Fibroblast of lung (primary cell): ENCODE data around the gene METTL14. TPM values are rescaled to one million over a fixed set of nuclear protein-coding genes. Genes with fewer than 3 reads are reported as not detected.
"Not testable (repeated sequence)": the region's sequence is repeated elsewhere in the genome, so short reads cannot be mapped to it uniquely, and the experiment has no call there.

Experiments used
- DNase-seq, 2 donors: peaks; one replicate each; pipeline versions ENCODE4 v3.0.0 to v3.0.0-alpha.2; 2010; ENCODE audit warnings: low read depth in 2 of 2
- H2AFZ ChIP-seq: 2 replicates; pipeline ENCODE4 v1.5.1; 2012; ENCODE audit warnings: low read length, control low read depth, inconsistent platforms
- H3K27ac ChIP-seq: 2 replicates; pipeline ENCODE4 v1.5.1; 2011; ENCODE audit warnings: low read length, control low read depth; ENCODE audit not compliant: insufficient read depth
- H3K27me3 ChIP-seq: 2 replicates; pipeline ENCODE4 v1.5.1; 2011; ENCODE audit warnings: mild to moderate bottlenecking, low read length; ENCODE audit not compliant: control insufficient read depth, insufficient read depth
- H3K36me3 ChIP-seq: 2 replicates; pipeline ENCODE4 v1.5.1; 2011; ENCODE audit warnings: low read length; ENCODE audit not compliant: control insufficient read depth, insufficient read depth
- H3K4me1 ChIP-seq: 2 replicates; pipeline ENCODE4 v1.5.1; 2011; ENCODE audit warnings: low read length; ENCODE audit not compliant: control insufficient read depth, insufficient read depth; ENCODE audit errors: extremely low read depth
- H3K4me2 ChIP-seq: 2 replicates; pipeline ENCODE4 v1.5.1; 2011; ENCODE audit warnings: low read length, control low read depth; ENCODE audit not compliant: insufficient read depth; ENCODE audit errors: extremely low read depth
- H3K4me3 ChIP-seq, 4 experiments: fragments of 200-600 bp in 1 of 4; sonication (generic) in 1 of 4; replicated peaks in 1 of 4; 2 replicates each; pipeline ENCODE4 v1.5.1; 2011 to 2016; ENCODE audit warnings: low read length in 4 of 4, low read depth in 3 of 4, mild to moderate bottlenecking in 3 of 4, control low read depth in 2 of 4, inconsistent platforms in 1 of 4, mixed read lengths in 1 of 4; ENCODE audit not compliant: insufficient read depth in 1 of 4; ENCODE audit errors: control extremely low read depth in 1 of 4
- H3K79me2 ChIP-seq: 2 replicates; pipeline ENCODE4 v1.5.1; 2012; ENCODE audit warnings: mild to moderate bottlenecking, low read length, inconsistent platforms; ENCODE audit not compliant: control insufficient read depth, insufficient read depth
- H3K9ac ChIP-seq: 2 replicates; pipeline ENCODE4 v1.5.1; 2011; ENCODE audit warnings: mild to moderate bottlenecking, low read length, control low read depth; ENCODE audit not compliant: insufficient read depth
- H3K9me3 ChIP-seq: 2 replicates; pipeline ENCODE4 v1.5.1; 2012; ENCODE audit warnings: low read depth, low read length; ENCODE audit not compliant: control insufficient read depth, insufficient read depth
- H4K20me1 ChIP-seq: 2 replicates; pipeline ENCODE4 v1.5.1; 2011; ENCODE audit warnings: low read length; ENCODE audit not compliant: control insufficient read depth, insufficient read depth; ENCODE audit errors: extremely low read depth
- EZH2 ChIP-seq: IDR thresholded peaks from 2 replicates; pipeline ENCODE4 v1.5.1; 2012; ENCODE audit warnings: low read length, control low read depth, mild to moderate bottlenecking; ENCODE audit errors: missing control alignments
- polyA minus RNA-seq: library from RNA; depleted of rRNA, polyadenylated mRNA; stranded (reverse); fragments of >200 nt; gene quantifications from 2 replicates; pipeline ENCODE4 v1.2.3, GENCODE V29; 2011; ENCODE audit warnings: low replicate concordance
- polyA plus RNA-seq, 2 donors: library from polyadenylated mRNA; depleted of rRNA in 1 of 2; stranded (reverse) in 1 of 2; unstranded in 1 of 2; fragments of >200 nt; gene quantifications; 2 replicates each; pipeline ENCODE4 v1.2.1, GENCODE V29; 2011 to 2012; ENCODE audit warnings: missing spikeins in 1 of 2
- total RNA-seq: library from RNA; depleted of rRNA; stranded (reverse); fragments of >200 nt; gene quantifications from 2 replicates; pipeline ENCODE4 v1.2.1, GENCODE V29; 2014
- TF ChIP-seq, protein P1 (sequence below), 2 donors: IDR thresholded peaks in 1 of 2; conservative IDR thresholded peaks in 1 of 2; 1 replicate in 1 of 2; 2 replicates in 1 of 2; pipeline ENCODE4 v1.5.1; 2011 to 2012; ENCODE audit warnings: low read length in 2 of 2, control low read depth in 1 of 2, inconsistent platforms in 1 of 2, low read depth in 1 of 2, mild to moderate bottlenecking in 1 of 2

The METTL14 gene
- total RNA-seq (15.9 and 18.2 TPM in 2 replicates), polyA plus RNA-seq (24.6 and 29.7 TPM in 2 replicates), polyA minus RNA-seq (0.52 and 8.1 TPM in 2 replicates)
- 16.7 and 18.7 TPM in 2 replicates for polyA plus RNA-seq (2012)

DNA sequence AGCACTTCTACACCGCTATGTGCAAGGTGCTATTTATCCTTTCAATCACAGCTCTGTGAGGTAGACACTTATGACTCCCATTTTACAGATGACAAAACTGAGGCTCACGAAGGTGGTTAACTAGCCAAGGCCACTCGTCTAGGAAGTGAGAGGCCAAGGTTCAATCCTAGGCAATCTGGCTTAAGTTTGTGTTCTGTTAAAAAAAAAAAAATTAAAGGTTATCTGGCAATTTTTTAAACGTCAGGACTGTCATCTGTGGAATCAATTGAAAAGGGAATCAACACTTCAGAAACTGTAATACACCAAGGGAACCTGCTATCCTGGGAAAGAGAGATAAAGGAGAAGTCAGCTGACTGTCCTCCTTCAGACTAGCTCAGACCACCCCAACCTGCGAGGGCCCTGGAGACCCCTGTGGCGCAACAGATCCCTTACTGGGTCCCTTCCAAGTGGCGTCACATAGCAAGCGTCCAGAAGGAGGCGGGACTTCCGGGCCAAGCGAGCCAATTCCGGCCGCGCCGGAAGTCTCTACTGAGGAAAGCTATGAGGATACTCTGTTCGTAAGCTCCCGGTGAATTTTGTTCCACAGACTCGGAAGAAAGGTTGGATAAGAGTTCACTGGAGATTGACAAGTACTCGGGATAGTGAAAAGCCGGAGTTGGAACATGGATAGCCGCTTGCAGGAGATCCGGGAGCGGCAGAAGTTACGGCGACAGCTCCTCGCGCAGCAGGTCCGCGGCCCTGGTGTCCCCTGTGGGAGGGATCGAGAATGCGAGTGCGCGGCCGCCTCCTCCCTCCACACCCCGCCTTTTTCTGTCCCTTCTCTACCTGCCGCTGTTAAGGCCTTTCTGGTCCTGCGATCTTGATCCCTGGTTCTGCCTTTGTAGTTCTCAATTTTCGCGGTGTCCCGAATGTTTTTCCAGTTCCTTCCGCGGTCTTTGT is at the start of gene METTL14:
TSS of gene METTL14 (plus strand) at position 520 of the 939 bp plus-strand sequence. CDS start at position 663, 143 bp downstream.
- H3K27me3 ChIP-seq = no peaks in the 10 kb centered on the region
- peak within 1 kb of the TSS; percentile 99 for H3K4me2 ChIP-seq
- peaks cover 7% of the 10 kb centered on the region for H3K4me1 ChIP-seq
- no peaks in the 10 kb centered on the region for H3K9me3 ChIP-seq
- peaks cover 25% of the 10 kb centered on the region for H3K79me2 ChIP-seq
- H3K36me3 ChIP-seq = peaks cover 2% of the 10 kb centered on the region
- H3K4me3 ChIP-seq = peak within 1 kb of the TSS; percentile 93 to 96 (median 94)
- H4K20me1 ChIP-seq = no peaks in the 10 kb centered on the region
- H2AFZ ChIP-seq = peak within 1 kb of the TSS; percentile 99
- peak; percentile 86 to 93 for DNase-seq
- TF ChIP-seq EZH2 = no peak
- TF ChIP-seq, protein P1, sequence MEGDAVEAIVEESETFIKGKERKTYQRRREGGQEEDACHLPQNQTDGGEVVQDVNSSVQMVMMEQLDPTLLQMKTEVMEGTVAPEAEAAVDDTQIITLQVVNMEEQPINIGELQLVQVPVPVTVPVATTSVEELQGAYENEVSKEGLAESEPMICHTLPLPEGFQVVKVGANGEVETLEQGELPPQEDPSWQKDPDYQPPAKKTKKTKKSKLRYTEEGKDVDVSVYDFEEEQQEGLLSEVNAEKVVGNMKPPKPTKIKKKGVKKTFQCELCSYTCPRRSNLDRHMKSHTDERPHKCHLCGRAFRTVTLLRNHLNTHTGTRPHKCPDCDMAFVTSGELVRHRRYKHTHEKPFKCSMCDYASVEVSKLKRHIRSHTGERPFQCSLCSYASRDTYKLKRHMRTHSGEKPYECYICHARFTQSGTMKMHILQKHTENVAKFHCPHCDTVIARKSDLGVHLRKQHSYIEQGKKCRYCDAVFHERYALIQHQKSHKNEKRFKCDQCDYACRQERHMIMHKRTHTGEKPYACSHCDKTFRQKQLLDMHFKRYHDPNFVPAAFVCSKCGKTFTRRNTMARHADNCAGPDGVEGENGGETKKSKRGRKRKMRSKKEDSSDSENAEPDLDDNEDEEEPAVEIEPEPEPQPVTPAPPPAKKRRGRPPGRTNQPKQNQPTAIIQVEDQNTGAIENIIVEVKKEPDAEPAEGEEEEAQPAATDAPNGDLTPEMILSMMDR (conservative IDR thresholded peaks at IDR 0.05 in 1 of 2, IDR thresholded peaks at IDR 0.05 in 1 of 2; ENCODE audit: low read depth in 1 of 2, low read length in 2 of 2) = peak in 1 of 2 donors; percentile 16
- peak within 1 kb of the TSS; percentile 80 for H3K9ac ChIP-seq
- peak within 1 kb of the TSS; percentile 87 for H3K27ac ChIP-seq

DNA sequence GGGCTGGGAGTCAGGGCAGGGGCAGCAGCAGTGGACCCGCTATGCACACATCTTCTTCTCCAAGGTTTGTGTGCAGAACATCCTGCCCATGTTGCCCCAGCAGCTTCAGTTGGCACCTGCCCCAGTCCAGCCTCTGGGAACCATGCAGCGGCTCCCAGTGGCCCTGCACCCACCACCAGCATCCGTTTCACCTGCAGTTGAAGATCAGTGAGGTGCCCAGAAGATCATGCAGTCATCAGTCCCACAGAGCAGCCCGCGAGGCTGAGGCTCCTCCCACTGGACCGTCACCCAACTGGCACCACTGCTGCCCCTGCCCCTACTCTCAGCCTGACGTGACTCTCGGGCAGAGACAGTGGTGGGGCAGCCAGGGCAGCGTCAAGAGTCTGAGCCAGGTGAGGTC is 49.1 kb upstream of the METTL14 start:
- not testable (repeated sequence) for H3K79me2 ChIP-seq, H3K4me1 ChIP-seq, DNase-seq

DNA sequence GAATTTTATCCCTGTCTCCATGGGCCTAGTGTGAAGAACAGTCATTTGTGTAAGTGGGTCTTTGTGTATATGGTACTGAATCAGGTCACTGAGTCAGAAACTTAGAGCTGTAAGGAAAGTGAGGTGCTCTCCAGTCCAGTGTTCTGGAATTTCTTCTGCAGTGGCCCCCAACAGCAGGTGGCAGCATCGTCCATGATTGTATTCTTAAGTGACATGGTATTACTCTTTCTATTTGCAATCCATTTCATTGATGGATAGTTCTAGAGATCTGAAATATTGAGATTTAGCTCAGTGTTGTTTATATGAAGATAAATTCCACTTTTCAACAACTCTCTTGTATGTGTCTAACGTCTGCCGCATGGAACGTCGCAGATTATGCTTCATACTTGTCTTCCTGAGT is 20.5 kb upstream of the METTL14 start:
- not testable (repeated sequence) for H3K9ac ChIP-seq, H3K79me2 ChIP-seq, H3K36me3 ChIP-seq, H3K4me1 ChIP-seq, H3K4me2 ChIP-seq, H3K27ac ChIP-seq, H3K4me3 ChIP-seq, H2AFZ ChIP-seq, H3K9me3 ChIP-seq, H4K20me1 ChIP-seq, H3K27me3 ChIP-seq
- TF ChIP-seq, protein P1 (conservative IDR thresholded peaks at IDR 0.05 in 1 of 2, IDR thresholded peaks at IDR 0.05 in 1 of 2; ENCODE audit: low read depth in 1 of 2, low read length in 2 of 2) = peak; percentile 8 to 42
- peak; percentile 17 to 29 for DNase-seq

More for the DNA sequence above, 49.1 kb upstream of the METTL14 start:
- H3K9ac ChIP-seq, H3K27ac ChIP-seq, H4K20me1 ChIP-seq, H3K9me3 ChIP-seq, H3K27me3 ChIP-seq, H2AFZ ChIP-seq, H3K36me3 ChIP-seq, H3K4me2 ChIP-seq, H3K4me3 ChIP-seq: not testable (repeated sequence)

DNA sequence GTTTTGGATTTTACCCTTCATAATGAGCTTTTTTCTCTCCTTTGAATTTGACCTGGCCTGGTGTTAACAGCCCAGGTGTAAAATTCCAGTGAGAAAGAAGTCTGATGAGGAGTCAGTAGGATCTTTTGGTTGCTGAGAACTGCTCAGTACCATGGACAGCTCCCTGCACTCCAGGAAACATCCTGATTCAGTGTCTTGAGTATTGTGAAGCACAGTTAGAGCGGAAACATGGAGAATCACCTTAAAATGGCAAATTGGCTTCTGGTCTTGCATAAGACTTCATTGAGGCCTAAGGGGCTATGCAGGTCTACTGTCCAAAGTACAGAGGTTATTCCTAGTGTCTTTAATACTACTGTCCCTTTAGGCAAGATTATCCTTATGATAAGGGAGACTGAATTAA is 16.0 kb upstream of the METTL14 start:
- not testable (repeated sequence) for H3K9ac ChIP-seq, H3K27ac ChIP-seq, H3K4me3 ChIP-seq, H3K4me1 ChIP-seq, H3K4me2 ChIP-seq, H4K20me1 ChIP-seq, H3K36me3 ChIP-seq, H3K27me3 ChIP-seq, H3K79me2 ChIP-seq, H2AFZ ChIP-seq, H3K9me3 ChIP-seq
- DNase-seq = peak; percentile 65 to 80

DNA sequence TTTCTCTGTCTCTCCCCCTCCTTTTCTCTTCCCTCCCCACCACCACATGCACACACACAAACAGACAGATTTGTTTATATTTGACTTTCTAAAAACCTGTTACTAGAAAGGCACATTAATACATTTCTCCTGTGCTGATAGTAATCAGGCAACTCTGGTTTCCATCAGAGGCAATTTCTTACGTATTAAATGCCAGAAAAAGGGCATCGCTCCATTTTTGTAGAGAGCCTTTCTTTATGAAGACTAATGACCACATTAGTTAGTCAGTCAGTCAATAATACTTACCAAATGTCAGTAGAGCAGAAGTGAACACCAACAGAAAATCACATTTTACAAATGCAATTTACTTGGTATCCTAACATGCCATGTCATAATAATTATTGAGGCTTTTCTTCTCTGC is 14.2 kb upstream of the METTL14 start:
- H3K27ac ChIP-seq, H3K4me1 ChIP-seq, H3K36me3 ChIP-seq, H3K79me2 ChIP-seq, H2AFZ ChIP-seq, DNase-seq, H4K20me1 ChIP-seq, H3K9ac ChIP-seq, H3K27me3 ChIP-seq, H3K4me3 ChIP-seq, H3K9me3 ChIP-seq, H3K4me2 ChIP-seq: not testable (repeated sequence)
